Activated T-helper 17 cell treated with anti-CD3 and anti-CD28 coated beads, Interleukin-2, amount 50 U/mL, for 72 hours (primary cell): Measurements from ENCODE around the gene EMSY. TPM values are rescaled to one million over a fixed set of nuclear protein-coding genes. Genes with fewer than 3 reads are reported as not detected.

ENCODE experiments used
- ATAC-seq: fragments of 150-1000 bp; cut with Tn5 transposase; replicated peaks from 2 replicates; pipeline ENCODE4 v1.10.0; 2021; ENCODE audit warnings: mild to moderate bottlenecking, moderate library complexity
- H3K27ac Mint-ChIP-seq: one replicate; pipeline ENCODE4 v1.8.0; 2022; ENCODE audit warnings: mixed read lengths
- H3K27me3 Mint-ChIP-seq: one replicate; pipeline ENCODE4 v1.8.0; 2022; ENCODE audit warnings: mixed read lengths
- H3K36me3 Mint-ChIP-seq: one replicate; pipeline ENCODE4 v1.8.0; 2022; ENCODE audit warnings: low read depth, mild to moderate bottlenecking, mixed read lengths
- H3K4me1 Mint-ChIP-seq: one replicate; pipeline ENCODE4 v1.8.0; 2022; ENCODE audit warnings: mixed read lengths
- H3K4me3 Mint-ChIP-seq: one replicate; pipeline ENCODE4 v1.8.0; 2022; ENCODE audit warnings: mild to moderate bottlenecking, mixed read lengths
- H3K9me3 Mint-ChIP-seq: one replicate; pipeline ENCODE4 v1.8.0; 2022; ENCODE audit warnings: mixed read lengths
- total RNA-seq, 2 donors: library from RNA; stranded (reverse); gene quantifications; one replicate each; pipeline ENCODE4 v1.2.3, GENCODE V29; 2022

The EMSY gene
- total RNA-seq, 2 donors from 2014 or later: 30.3 to 52.1 TPM

- Mint-ChIP-seq H3K4me1 (no peaks in the 10 kb centered on the region), H3K36me3 (peaks cover 97% of the 10 kb centered on the region), H3K27me3 (no peaks in the 10 kb centered on the region), H3K27ac (no peak overlapping the region), H3K4me3 (no peak overlapping the region), H3K9me3 (no peaks in the 10 kb centered on the region)
- no peak for ATAC-seq
Measured at GRCh38 chr11:76471382-76471781, 26.6 kb downstream of the EMSY start.

- H3K36me3 Mint-ChIP-seq: peaks cover 47% of the 10 kb centered on the region
- no peak overlapping the region for H3K27ac Mint-ChIP-seq
- H3K27me3 Mint-ChIP-seq: no peaks in the 10 kb centered on the region
- peaks cover 5% of the 10 kb centered on the region for H3K9me3 Mint-ChIP-seq
- no peak overlapping the region for H3K4me3 Mint-ChIP-seq
- no peak for ATAC-seq
- peaks cover 6% of the 10 kb centered on the region for H3K4me1 Mint-ChIP-seq
Measured at GRCh38 chr11:76480241-76480640, 35.4 kb downstream of the EMSY start.

- H3K4me1 Mint-ChIP-seq: no peaks in the 10 kb centered on the region
- peaks cover 40% of the 10 kb centered on the region for H3K36me3 Mint-ChIP-seq
- no peaks in the 10 kb centered on the region for H3K27me3 Mint-ChIP-seq
- H3K9me3 Mint-ChIP-seq: no peaks in the 10 kb centered on the region
- no peak overlapping the region for H3K27ac Mint-ChIP-seq
- ATAC-seq: no peak
- no peak overlapping the region for H3K4me3 Mint-ChIP-seq
Measured at GRCh38 chr11:76491644-76492043, 46.8 kb downstream of the EMSY start.

- Mint-ChIP-seq H3K27ac (no peak overlapping the region), H3K9me3 (no peaks in the 10 kb centered on the region), H3K36me3 (peaks cover 54% of the 10 kb centered on the region), H3K4me3 (no peak overlapping the region), H3K4me1 (no peaks in the 10 kb centered on the region), H3K27me3 (no peaks in the 10 kb centered on the region)
- ATAC-seq: no peak
Measured at GRCh38 chr11:76493040-76493439, 48.2 kb downstream of the EMSY start.

GRCh38 chr11:76493626-76494539, 49.1 kb downstream of the EMSY start:
- H3K36me3 Mint-ChIP-seq: peaks cover 63% of the 10 kb centered on the region
- ATAC-seq: no peak

GRCh38 chr11:76495019-76495418, 50.2 kb downstream of the EMSY start:
- no peaks in the 10 kb centered on the region for H3K27me3 Mint-ChIP-seq
- peaks cover 64% of the 10 kb centered on the region for H3K36me3 Mint-ChIP-seq
- H3K4me3 Mint-ChIP-seq: no peak overlapping the region
- no peak overlapping the region for H3K27ac Mint-ChIP-seq
- H3K9me3 Mint-ChIP-seq: no peaks in the 10 kb centered on the region
- no peaks in the 10 kb centered on the region for H3K4me1 Mint-ChIP-seq
- ATAC-seq: no peak

More at GRCh38 chr11:76493626-76494539, 49.1 kb downstream of the EMSY start:
- Mint-ChIP-seq H3K27me3 (no peaks in the 10 kb centered on the region), H3K9me3 (no peaks in the 10 kb centered on the region), H3K4me3 (no peak overlapping the region), H3K4me1 (no peaks in the 10 kb centered on the region), H3K27ac (no peak overlapping the region)

- Mint-ChIP-seq H3K27ac (peak overlapping the region; percentile 46), H3K9me3 (no peaks in the 10 kb centered on the region), H3K36me3 (peaks cover 66% of the 10 kb centered on the region), H3K4me1 (no peaks in the 10 kb centered on the region), H3K27me3 (no peaks in the 10 kb centered on the region), H3K4me3 (no peak overlapping the region)
- ATAC-seq: no peak
Measured at GRCh38 chr11:76496174-76496573, 51.4 kb downstream of the EMSY start.

- Mint-ChIP-seq H3K27ac (no peak overlapping the region), H3K27me3 (no peaks in the 10 kb centered on the region), H3K4me1 (no peaks in the 10 kb centered on the region), H3K9me3 (no peaks in the 10 kb centered on the region), H3K36me3 (peaks cover 67% of the 10 kb centered on the region), H3K4me3 (no peak overlapping the region)
- ATAC-seq: no peak
Measured at GRCh38 chr11:76501526-76502202, 56.8 kb downstream of the EMSY start.

- Mint-ChIP-seq H3K27me3 (no peaks in the 10 kb centered on the region), H3K36me3 (peaks cover 35% of the 10 kb centered on the region), H3K9me3 (no peaks in the 10 kb centered on the region), H3K27ac (no peak overlapping the region), H3K4me3 (no peak overlapping the region), H3K4me1 (no peaks in the 10 kb centered on the region)
- no peak for ATAC-seq
Measured at GRCh38 chr11:76506833-76507232, 62.0 kb downstream of the EMSY start.

- H3K27me3 Mint-ChIP-seq: no peaks in the 10 kb centered on the region
- H3K36me3 Mint-ChIP-seq: peaks cover 53% of the 10 kb centered on the region
- no peaks in the 10 kb centered on the region for H3K9me3 Mint-ChIP-seq
- H3K27ac Mint-ChIP-seq: no peak overlapping the region
- no peaks in the 10 kb centered on the region for H3K4me1 Mint-ChIP-seq
- no peak for ATAC-seq
- no peak overlapping the region for H3K4me3 Mint-ChIP-seq
Measured at GRCh38 chr11:76510060-76511047, 65.5 kb downstream of the EMSY start.

- Mint-ChIP-seq H3K4me3 (no peak overlapping the region), H3K9me3 (no peaks in the 10 kb centered on the region), H3K27ac (no peak overlapping the region), H3K27me3 (no peaks in the 10 kb centered on the region), H3K36me3 (peaks cover 59% of the 10 kb centered on the region), H3K4me1 (no peaks in the 10 kb centered on the region)
- ATAC-seq: no peak
Measured at GRCh38 chr11:76512851-76513653, 68.2 kb downstream of the EMSY start.

- no peak for ATAC-seq
- peaks cover 58% of the 10 kb centered on the region for H3K36me3 Mint-ChIP-seq
- H3K9me3 Mint-ChIP-seq: no peaks in the 10 kb centered on the region
- no peak overlapping the region for H3K4me3 Mint-ChIP-seq
- H3K27ac Mint-ChIP-seq: no peak overlapping the region
- H3K4me1 Mint-ChIP-seq: no peaks in the 10 kb centered on the region
- no peaks in the 10 kb centered on the region for H3K27me3 Mint-ChIP-seq
Measured at GRCh38 chr11:76513654-76514034, 68.8 kb downstream of the EMSY start.

- H3K9me3 Mint-ChIP-seq: no peaks in the 10 kb centered on the region
- H3K36me3 Mint-ChIP-seq: peaks cover 73% of the 10 kb centered on the region
- no peaks in the 10 kb centered on the region for H3K4me1 Mint-ChIP-seq
- ATAC-seq: no peak
- H3K27ac Mint-ChIP-seq: no peak overlapping the region
- no peak overlapping the region for H3K4me3 Mint-ChIP-seq
- no peaks in the 10 kb centered on the region for H3K27me3 Mint-ChIP-seq
Measured at GRCh38 chr11:76515494-76515893, 70.7 kb downstream of the EMSY start.
